IMR-90 (cell line): ENCODE measurements around the gene ROBO3. TPM values are rescaled to one million over a fixed set of nuclear protein-coding genes. Genes with fewer than 3 reads are reported as not detected.

ENCODE experiments used
- polyA plus RNA-seq, 3 experiments: library from polyadenylated mRNA; depleted of rRNA; stranded (reverse); fragments of >200 nt; gene quantifications; 2 replicates each; pipeline ENCODE4 v1.2.3, GENCODE V29; 2012; ENCODE audit warnings: low replicate concordance in 1 of 3
- total RNA-seq: library from RNA; depleted of rRNA; stranded (reverse); fragments of >200 nt; gene quantifications from 2 replicates; pipeline ENCODE4 v1.2.3, GENCODE V29; 2012; rRNA removed

Gene ROBO3
- total and polyA plus RNA-seq, 2 of the 4 experiments (the other 2 are of a cell fraction) = 12.0 to 54.1 TPM

Other genes starting within 250 kb of the ROBO3 start
- gene TBRG1, start 242.6 kb upstream of the ROBO3 start, total RNA-seq = 11.9 and 13.3 TPM in 2 replicates
- 20.2 and 23.2 TPM in 2 replicates for gene TBRG1, start 242.6 kb upstream of the ROBO3 start, polyA plus RNA-seq (2012; rRNA removed)
- 3.3 and 4.7 TPM in 2 replicates for gene SIAE, start 191.7 kb upstream of the ROBO3 start, total RNA-seq
- 11.3 and 12.0 TPM in 2 replicates for gene SIAE, start 191.7 kb upstream of the ROBO3 start, polyA plus RNA-seq (2012; rRNA removed)
- 9.9 and 14.4 TPM in 2 replicates for gene SPA17, start 191.5 kb upstream of the ROBO3 start, total RNA-seq
- 10.6 and 11.5 TPM in 2 replicates for gene SPA17, start 191.5 kb upstream of the ROBO3 start, polyA plus RNA-seq (2012; rRNA removed)
- 0.54 and 0.83 TPM in 2 replicates for gene NRGN, start 125.5 kb upstream of the ROBO3 start, total RNA-seq
- 24.8 and 27.8 TPM in 2 replicates for gene NRGN, start 125.5 kb upstream of the ROBO3 start, polyA plus RNA-seq (2012; rRNA removed)
- gene VSIG2, start 113.2 kb upstream of the ROBO3 start, total RNA-seq = not detected in 2 replicates
- gene VSIG2, start 113.2 kb upstream of the ROBO3 start, polyA plus RNA-seq (2012; rRNA removed) = not detected in 2 replicates
- under 0.01 TPM in 1 of 2 replicates, not detected in the other for gene ESAM, start 103.1 kb upstream of the ROBO3 start, total RNA-seq
- 0.12 and 0.20 TPM in 2 replicates for gene ESAM, start 103.1 kb upstream of the ROBO3 start, polyA plus RNA-seq (2012; rRNA removed)
- 5.0 and 6.4 TPM in 2 replicates for gene MSANTD2, start 65.0 kb upstream of the ROBO3 start, total RNA-seq
- gene MSANTD2, start 65.0 kb upstream of the ROBO3 start, polyA plus RNA-seq (2012; rRNA removed) = 4.8 and 6.0 TPM in 2 replicates
- gene ROBO4, start 32.4 kb downstream of the ROBO3 start, total RNA-seq = 0.56 and 0.72 TPM in 2 replicates
- gene ROBO4, start 32.4 kb downstream of the ROBO3 start, polyA plus RNA-seq (2012; rRNA removed) = 0.82 and 1.4 TPM in 2 replicates
- gene HEPN1, start 53.8 kb downstream of the ROBO3 start, total RNA-seq = not detected in 2 replicates
- gene HEPN1, start 53.8 kb downstream of the ROBO3 start, polyA plus RNA-seq (2012; rRNA removed) = not detected in 2 replicates
- 0.18 TPM in 1 of 2 replicates, not detected in the other for gene HEPACAM, start 70.6 kb downstream of the ROBO3 start, total RNA-seq
- 0.03 and 0.09 TPM in 2 replicates for gene HEPACAM, start 70.6 kb downstream of the ROBO3 start, polyA plus RNA-seq (2012; rRNA removed)
- 2.0 and 2.5 TPM in 2 replicates for gene CCDC15, start 88.8 kb downstream of the ROBO3 start, total RNA-seq
- 0.69 and 1.1 TPM in 2 replicates for gene CCDC15, start 88.8 kb downstream of the ROBO3 start, polyA plus RNA-seq (2012; rRNA removed)
- gene SLC37A2, start 197.9 kb downstream of the ROBO3 start, total RNA-seq = 0.72 and 0.83 TPM in 2 replicates
- 1.1 and 1.5 TPM in 2 replicates for gene SLC37A2, start 197.9 kb downstream of the ROBO3 start, polyA plus RNA-seq (2012; rRNA removed)
- gene TMEM218, start 246.2 kb downstream of the ROBO3 start, total RNA-seq = 19.4 and 24.4 TPM in 2 replicates
- 17.7 and 23.0 TPM in 2 replicates for gene TMEM218, start 246.2 kb downstream of the ROBO3 start, polyA plus RNA-seq (2012; rRNA removed)